Activated CD8-positive, alpha-beta memory T cell treated with anti-CD3 and anti-CD28 coated beads, Interleukin-2, amount 50 U/mL, for 48 hours (primary cell): Measurements from ENCODE around the gene MB.

ENCODE experiments used
- DNase-seq: peaks from one replicate; pipeline ENCODE4 v3.0.0-alpha.2; 2020

Gene MB

DNA sequence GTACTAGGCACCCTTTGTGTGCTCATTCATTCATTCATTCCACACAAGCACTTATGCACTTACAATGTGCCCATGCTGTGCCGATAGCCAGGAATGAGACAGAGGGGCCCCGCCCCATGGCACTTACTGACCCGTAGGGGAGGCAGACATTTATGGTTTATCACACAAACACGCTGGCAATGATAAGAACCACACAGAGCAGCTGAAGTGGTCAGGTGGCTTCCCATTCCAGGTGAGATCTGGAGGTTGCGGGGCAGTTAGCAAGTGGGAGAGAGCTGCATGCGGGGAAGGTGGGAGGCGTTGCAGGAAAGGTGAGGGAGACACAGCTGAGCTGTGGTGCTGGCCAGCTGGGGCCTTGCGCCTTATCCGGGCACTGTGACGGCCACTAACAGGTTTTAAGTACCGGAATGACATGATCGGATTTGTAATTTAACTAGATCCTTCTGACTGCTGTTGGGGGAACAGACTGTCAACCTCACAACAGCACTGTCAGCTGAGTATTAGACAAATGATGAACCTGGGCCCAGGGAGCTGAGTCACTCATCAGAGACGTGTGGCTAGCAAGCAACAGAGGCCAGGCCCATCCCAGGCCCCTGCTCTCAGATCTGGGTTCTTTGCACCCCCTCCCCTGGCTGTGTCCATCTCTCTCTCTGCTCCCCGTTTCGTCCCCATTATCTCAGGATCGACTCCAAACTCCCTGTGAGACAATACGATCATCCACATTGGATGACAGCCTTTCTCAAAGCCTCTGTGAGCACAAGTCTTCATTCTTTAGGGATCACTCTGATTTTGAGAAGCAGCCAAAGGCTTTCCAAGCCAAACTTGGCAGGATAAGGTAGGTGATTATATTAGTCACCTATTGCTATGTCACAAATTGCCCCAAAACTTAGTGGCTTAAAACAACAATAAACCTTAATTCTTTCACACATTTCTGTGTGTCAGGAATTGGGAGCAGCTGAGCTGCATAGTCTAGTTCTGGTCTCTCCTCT, 48.1 kb downstream of the MB start:
- DNase-seq, result no peak

DNA sequence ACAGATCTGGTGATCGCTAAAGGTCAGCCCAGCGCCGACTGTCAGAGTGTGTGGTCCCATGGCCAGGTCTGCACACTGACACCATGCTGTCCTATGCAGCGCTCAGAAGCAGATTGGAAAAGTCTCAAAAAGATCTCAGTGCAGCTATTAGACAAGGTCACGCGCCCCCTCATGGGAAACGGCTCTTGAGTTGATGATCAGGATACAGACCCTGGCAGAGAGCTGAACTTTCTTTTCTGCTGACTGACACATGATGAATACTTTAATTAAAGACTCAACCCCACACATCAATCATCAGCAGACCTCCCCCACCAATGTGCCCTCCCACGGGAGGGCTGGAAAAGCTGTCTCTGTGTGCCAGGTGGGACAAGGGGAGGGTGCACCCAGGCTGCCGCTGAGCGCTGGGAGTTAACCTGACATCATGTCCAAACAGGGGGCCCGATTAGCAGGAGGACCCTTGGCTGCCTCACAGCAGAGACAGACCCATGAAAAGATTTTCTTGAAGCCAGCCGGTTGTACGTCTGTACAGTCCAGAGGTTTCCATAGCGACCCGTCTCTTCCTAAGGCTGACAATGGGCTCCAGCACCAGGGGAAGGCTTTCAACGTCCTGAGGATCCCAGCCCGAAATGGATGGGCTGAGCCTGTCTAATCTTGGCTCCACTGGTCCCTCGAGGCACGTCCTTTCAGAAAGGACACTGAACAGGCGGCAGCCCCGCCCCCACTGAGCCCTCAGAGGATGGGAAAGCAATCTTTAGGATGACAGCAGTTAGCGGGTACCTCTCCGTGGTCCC, 49.6 kb downstream of the MB start:
- no peak for DNase-seq

DNA sequence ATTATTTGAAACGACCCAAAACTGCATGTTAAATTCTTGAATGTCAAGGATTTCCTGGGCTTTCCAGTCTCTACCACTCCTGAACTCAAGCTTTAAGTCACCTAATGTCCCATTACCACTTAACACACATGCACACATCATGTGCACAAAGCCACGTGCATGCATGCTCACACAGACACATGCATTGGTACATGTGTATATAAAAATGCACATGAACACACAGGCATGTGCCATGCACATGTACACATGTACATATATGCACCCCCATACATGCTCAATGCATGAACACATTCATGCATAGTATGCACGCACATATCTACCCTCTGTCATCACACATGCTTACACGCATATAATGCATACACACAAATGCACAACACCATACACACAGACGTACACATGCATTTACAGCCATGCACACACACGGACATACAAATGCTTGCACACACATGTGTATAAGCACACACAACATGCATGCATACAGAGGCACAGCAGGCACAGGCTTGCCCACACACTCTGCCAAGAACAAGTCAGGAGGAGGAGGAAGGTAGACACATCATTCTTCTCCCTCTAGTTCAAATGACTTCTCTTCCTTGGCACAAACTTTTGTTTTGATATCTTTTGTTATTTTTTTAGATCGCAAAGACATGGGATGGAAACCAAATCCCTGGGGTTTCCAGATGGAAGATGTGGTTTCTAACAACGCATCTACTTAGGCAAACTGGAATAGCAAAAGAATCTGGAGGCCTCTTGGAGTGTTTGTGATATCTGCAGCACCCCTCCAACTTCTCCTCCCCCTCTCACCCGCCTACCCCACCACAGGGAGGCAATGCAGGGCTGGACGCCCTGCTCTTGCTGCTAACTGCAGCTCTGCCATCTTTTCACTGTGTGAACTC, 51.9 kb downstream of the MB start:
- DNase-seq, result no peak

DNA sequence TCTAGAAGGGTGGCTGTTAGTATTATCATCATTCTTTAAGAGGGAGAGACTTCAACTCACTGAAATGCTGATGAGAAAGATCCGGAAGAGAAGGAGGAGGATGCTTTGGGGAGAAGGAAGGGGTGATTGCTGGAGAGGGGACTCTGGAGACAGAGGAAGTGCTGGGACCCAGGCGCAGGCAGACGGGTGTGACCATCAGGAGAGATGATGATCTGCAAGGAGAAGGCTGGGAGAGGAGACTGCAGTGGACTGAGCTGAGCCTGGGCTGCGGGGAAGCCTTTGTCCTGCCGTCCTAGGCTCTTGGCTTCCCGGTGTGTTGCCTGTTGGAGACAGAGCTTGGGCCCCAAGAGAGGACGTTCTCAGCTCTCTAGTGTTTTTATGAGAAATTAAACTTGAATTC, 53.9 kb downstream of the MB start:
- DNase-seq, result no peak

DNA sequence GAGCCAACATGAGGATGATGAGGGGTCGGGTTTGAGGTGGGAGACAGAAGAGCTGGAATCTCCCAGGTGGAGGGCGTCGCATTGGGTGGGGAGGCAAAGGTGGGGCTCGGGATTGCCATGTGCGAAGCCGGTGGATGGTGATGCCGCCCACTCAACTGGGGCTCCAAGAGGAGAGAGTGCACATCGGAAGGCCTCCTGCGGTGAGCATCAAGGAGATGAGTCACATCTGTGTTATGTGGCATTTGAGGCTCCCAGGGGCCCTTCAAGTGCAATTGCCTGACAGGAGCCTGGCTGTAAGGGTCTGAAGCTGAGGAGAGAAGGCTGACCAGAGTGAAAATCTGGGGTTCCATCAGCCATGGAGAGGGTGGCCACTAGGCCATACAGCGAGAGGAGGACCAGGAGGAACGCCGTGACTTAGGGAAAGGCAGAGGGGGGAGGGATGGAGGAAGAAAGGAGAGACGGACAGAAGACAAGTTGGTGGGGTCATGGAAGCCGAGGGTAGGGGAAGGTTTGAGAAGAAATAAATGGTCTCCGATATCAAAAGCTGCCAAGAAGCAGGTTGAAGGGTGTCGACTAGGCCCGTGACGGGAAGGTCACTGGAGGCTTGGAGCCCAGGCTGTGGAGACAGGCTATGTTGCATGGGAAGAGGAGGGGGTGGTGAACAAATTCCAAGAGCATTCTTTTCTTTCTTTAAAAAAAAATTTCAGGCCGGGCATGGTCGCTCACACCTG, 55.2 kb downstream of the MB start:
- no peak for DNase-seq

DNA sequence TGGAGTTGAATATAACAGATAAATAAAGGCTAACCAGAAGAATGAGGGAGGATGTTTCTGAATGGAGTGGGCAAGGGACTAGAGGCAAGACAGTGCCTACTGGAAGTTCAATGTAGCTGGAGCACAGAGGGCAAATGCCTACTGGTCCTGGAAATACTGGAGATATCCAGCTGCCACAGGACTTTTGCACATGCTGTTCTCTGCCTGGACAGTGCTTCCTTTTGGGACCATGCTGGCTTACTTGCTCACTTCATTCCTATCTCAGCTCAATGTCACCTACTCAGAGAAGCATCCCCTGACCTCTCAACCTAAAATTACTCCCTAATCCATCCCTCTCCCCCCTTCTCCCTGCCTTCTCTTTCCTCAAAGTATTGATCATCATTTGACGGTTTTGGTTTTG, 56.3 kb downstream of the MB start:
- DNase-seq, result no peak

DNA sequence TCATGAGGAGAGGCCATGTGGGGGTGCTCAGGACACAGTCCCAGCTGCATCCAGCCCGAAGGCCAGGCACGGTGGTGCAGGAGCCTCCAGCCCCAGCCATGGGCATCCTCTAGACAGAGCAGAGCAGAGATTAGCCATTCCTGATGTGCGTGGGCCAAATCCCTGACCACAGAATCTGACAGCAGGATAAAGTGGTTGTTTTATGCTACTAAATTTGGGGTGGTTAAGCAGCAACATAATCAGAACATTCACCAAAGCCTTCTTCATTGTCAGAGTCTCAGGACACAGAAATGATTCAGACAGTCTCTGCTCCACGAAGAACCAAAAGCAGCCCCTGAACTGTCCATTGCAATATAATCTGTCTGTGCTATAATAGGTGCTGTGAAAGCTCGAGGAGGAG, 56.8 kb downstream of the MB start:
- no peak for DNase-seq

DNA sequence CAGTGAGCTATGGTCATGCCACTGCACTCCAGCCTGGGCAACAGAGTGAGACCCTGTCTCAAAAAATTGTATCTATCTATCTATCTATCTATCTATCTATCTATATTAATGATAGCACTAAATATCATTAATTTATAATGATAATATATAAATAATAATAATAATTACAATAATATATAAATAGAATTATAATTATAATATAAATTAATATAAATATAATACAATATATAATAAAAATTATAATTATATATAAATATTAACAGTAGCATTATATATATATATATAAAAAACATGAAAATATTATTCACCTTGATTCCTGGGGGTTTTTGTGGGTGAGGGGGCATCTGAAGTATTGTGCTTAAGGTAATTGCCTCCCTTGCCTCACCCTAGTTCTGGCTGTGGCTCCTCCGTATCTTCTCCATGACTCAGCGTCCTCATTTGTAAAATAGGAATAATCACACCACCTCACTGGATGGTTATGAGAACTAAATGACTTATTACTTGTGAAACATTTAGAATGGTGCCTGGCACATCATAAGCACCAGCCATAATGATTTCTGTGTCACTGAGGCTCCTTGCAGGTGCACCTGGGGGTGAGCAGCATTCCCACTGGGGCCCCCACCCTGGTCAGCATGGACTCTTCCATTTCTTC, 57.6 kb downstream of the MB start:
- DNase-seq, result no peak

DNA sequence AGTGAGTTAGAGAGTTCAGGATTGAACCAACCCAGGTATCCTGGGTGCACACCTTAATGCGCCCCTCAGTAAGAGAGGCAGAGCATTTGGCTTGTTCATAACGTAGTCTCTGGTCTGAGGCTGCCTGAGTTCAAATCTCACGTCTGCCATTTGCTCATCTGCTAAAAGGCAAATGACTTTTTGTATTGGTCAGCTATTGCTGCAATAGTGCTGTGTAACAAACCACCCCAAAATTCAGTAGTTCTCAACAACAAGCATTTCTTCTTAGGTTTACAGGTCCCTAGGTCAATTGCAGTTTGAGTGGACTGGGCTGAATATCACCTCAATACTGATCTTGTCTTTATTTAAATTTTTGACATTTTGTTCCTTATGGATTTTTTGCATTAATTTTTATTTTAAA, 58.4 kb downstream of the MB start:
- no peak for DNase-seq

DNA sequence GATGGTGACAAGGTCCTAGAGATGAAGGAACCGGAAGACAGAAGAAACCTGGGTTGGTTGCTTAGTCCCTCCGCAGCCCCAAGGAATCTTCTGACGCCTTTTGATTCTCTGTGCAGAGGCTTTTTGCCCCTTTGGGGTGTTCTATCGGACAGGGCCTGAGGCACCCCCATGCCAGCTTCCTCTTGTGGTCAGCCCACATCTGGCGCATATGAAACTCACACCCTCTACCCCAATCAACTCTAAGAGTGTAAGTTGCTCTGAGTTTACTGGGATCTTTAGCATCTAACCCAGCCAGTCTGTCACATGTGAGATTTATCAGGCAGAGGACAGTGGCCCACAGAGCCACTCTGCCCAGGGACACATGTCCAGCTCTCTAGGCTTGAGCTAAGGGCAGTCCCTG, 59.1 kb downstream of the MB start:
- no peak for DNase-seq
